GM21619 (cell line): ENCODE results near the gene TCTN3.
"Not testable (repeated sequence)": the region's sequence is repeated elsewhere in the genome, so short reads cannot be mapped to it uniquely, and the experiment has no call there.

Source experiments
- ATAC-seq: cut with Tn5 transposase; IDR thresholded peaks from one replicate; pipeline ENCODE4 v1.9.1; 2021; ENCODE audit not compliant: unreplicated experiment

The TCTN3 gene

DNA sequence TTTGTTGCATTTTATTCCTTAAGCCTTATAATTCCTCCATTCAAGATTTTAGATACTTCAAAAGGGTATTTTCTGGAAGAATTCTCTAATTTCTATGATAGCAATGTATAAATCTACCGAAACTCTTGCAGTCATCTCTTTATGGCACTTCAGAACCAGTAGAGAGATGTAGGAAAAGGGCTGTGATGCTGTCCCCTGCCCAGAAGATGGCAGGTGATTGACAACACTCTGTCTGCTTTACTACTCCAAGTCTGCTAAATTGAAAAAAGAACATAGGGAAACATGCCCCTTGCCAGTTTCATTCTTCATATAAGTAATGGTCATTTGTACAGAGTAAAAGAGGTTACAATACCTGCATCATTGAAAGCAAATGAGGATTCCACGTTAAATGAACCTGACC is 5.1 kb downstream of the TCTN3 start:
- ATAC-seq, result no peak

DNA sequence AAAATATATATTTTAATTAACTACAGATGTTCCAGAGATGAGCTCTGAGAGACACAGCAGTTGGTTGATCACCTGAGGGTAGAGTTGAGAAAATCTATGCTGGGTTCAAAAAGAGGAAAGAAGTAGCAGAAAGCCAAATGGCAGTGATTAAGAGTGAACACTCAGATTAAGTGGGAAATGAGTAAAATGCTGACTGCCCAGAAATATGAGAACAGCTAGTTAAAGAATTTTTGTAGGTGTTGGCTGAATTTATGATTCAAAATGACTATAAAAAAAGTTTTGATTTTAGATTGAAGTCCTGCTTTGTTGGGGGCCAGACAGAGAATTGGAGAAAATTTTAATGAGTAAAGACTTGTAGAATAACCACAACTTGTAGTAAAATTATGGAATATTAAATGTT is 9.8 kb downstream of the TCTN3 start:
- no peak for ATAC-seq

DNA sequence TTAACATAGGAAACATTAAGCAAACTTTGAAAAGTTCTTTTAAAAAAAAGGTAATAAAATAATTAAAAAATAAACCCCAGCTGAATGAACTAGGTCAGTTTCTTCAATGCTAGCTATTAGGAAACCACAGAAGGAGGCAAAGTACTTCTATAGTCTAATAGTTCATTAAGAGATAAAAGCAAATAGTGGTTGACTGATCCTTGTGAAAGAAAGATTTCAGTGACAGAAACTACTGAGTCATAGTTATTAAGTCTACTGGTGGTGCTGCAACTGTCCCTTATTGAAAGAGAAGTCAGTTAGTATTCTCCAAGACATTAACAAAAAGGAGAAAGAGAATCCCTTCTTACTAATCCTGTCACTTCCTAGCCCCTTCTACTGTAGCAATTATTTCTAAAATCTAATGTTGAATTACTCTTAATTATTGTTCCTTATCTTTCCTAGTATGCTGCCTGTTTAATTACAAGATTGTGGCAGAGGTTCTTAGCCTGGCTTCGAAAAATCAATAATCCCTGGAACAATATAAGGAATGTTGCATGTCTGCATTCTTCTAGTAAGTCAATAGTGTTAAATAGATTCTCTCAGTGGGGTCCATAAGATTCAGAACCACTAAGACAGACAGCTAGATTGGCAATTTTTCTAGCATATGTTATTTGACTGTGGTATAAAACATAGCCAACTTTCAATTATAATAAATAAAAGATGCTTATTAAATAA is 18.2 kb downstream of the TCTN3 start:
- ATAC-seq, result no peak

DNA sequence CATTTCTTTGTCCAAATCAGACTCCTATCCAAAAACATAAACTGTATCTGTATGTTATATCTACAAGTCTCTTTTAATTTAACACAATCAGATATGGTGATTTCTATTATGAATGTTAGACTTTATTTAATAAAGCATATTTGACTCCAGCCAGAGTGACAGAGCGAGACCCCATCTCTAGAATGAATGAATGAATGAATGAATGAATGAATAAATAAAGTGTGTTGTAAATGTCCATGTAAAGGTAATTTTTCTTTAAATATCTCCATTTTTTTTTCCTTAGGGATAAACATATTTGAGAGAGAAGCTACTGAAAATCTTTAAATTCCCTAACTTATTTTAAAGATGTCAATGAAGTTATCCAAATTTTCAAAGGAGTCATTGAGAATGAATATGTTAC is 19.1 kb downstream of the TCTN3 start:
- no peak for ATAC-seq

DNA sequence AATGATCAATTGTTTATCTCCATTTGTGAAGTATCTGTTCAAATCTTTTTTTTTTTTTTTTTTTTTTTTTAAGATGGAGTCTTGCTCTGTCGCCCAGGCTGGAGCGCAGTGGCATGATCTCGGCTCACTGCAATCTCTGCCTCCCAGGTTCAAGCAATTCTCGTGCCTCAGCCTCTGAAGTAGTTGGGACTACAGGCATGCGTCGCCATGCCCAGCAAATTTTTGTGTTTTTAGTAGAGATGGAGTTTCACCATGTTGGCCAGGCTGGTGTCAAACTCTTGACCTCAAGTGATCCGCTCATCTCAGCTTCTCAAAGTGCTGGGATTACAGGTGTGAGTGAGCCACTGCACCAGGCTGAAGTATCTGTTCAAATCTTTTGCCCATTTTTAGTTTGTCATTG is 21.1 kb downstream of the TCTN3 start:
- not testable (repeated sequence) for ATAC-seq

DNA sequence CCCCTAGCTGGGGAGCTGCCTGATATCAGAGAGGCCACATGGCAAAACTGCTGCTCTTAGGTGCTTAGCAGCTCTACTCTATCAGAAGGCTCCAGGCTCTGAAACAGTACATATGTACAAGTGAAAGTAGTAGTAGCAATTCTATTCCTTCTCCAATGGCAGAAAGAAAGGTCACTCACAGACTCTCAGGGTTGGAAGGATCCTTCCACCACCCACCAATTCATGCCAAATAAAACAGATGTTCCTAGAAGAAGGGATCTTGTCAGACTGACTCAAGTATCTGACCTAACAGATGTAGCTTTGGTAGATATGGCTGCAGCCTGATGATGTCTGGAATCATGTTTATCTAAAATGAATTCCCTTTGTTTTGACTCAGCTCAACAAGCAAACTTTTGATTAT is 29.2 kb downstream of the TCTN3 start:
- no peak for ATAC-seq

DNA sequence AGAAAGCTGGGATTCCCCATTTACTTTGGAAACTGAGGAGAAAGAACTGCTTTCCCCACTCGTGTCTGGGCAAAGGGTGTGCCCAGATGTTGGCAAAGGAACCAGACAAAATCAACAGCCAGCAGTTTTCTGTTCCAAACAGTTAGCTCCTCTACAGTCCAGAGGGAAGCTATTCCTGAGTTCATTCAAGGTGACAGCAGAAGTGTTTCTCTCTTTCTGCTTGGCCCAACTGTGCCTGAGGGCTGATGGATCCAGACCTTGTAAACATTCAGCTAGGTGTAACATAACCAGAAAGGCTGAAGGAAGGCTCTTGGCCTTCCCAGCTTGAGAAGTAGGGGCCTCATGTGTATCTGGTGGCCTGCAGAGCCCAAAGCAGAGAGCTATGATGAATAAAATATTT is 30.2 kb downstream of the TCTN3 start:
- ATAC-seq, result no peak

DNA sequence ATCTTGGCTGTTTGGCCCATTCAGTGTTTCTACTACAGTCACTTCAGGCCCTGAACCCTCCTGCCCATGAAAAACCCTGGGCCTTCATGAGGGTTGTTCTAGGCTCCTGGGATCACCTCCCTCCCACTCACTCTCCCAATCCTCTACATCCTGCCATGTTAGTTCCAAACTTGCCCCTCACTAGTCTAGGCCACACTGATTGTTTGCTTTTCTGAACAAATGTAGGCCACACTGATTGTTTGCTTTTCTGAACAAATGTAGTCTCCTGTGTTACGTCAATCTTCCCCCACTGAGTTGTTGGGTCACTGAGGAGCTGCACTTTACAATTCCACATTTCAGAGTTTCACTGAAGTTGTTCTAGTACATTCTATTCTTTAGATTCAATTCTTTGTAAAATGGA is 31.9 kb downstream of the TCTN3 start:
- no peak for ATAC-seq

DNA sequence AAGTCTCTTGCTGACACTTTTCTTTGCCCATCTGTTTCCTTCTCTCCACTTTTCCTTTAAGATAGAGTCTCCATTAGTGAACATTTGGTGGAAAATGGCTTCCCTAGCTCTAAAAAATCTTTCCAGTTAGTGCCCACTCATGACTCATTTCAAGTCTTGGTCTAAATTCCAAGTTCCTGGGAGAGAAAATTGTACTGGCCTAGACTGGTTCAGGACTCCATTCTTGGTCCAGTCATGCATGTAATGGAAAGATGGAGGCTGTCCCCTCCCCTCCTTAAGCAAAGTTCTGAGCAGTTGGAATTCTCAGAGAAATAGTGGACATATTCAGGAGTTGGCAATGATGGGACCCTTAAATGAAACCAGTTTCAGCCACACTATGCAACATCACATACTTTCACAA is 33.4 kb downstream of the TCTN3 start:
- ATAC-seq, result no peak

DNA sequence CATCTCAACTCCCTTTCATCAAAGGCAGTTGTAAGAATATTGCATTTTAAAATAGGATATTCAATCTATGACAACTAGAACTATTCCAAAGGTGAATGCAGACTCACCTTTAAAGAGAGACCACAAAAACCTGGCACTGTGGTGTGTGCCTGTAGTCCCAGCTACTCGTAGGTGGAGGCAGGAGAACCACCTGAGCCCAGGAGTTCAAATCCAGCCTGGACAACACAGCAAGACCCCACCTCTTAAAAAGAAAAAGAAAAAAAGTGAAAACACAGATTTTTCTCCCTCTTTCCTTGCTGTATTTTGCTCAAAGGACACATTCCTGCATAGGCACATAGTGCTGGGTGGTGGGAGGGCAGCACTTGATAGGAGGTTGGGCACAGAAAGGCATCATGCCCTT is 36.5 kb downstream of the TCTN3 start:
- no peak for ATAC-seq

DNA sequence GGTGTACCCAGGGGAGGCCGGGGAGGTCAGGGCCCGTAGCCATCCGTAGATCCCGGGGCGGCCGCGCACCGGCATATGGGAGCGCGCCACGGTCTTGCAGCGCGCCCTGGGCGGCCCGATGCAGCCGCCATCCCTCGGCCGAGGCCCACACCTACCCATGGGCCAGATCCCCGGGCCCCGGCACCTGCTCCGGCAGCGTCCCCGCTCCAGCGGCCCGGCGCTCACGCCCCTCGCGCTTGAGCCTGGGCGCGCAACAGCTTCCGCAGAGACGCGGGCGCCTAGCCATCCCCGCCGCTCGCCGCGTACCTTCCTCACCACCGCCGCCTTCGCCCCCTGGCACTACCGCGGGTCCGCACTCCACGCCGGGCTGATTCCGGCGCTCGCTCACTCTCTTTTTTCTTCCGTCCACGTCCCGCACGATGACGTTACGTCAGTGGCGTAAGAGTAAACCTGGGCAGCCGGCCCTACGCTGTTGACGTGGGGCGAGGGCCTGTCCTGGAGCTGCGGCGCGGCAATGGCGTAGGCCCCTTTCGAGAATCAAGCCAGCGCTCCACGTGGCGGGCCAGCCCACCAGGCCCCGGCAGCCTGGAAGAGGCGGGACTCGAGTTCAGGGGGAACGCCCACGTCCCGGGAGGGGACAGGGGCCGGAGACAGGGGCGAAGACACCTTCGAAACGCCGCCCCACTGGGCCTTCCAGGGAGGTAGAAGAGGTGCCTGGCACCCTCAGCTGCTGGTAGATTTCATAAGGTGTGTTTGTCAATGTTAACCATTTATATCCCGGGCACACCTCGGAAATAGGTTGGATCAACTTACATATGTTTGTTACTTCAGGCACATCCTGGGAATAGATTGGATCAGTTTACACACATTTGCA is 37.2 kb downstream of the TCTN3 start, which contains the start of gene ALDH18A1:
Gene ALDH18A1, minus strand, starts transcription at position 421 of the 874 bp plus-strand sequence. CDS start 3,334 bp downstream, outside the sequence.
- ATAC-seq, result peak; percentile 87

DNA sequence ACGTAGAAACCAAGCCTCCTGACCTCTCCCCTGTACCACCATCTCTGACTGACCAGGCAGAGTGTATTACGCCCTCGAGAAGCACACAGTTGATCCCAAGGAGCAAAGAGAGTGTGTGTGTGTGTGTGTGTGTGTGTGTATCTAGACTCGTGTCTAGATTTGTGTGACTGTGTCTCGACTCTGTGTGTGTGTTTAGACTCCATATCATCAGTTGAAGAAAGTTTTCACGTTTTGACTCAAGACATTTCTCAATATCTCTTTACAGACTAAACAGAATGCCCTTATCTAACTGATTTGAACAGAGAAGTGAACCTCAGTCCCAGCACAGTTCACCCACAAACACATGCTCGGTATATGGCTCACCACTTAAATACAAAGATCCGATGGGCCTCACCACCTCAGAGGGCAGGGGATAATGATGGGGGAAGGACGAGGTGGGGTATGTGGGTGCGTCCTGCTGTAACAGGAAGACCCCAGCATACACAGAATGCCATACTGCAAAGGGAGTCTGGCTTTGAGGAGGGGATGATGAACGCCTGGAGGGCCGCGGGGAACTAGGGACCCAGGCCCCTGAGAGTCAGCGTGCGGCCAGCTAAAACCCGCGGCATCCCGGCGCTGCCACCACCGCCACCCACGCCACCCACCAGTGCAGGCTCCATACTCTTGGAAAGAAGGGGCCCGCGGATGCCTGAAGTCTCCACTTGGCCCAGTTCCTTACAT is 38.0 kb downstream of the TCTN3 start:
- peak; percentile 15 for ATAC-seq

DNA sequence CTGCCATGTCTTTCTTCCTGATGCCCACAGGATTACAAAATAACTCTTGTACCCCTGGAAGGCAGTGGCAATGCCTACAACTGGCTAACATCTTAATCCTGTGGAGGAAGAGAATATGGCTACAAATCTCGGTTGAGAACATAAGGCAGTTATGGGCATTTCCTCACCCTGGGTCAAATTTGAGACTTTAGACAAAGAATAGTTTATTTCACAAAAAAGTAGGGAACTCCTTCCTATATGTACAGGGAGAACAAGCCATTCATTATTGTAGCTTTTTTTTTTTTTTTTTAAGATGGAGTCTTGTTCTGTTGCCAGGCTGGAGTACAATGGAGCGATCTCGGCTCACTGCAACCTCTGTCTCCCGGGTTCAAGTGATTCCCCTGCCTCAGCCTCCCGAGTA is 39.8 kb downstream of the TCTN3 start:
- no peak for ATAC-seq

DNA sequence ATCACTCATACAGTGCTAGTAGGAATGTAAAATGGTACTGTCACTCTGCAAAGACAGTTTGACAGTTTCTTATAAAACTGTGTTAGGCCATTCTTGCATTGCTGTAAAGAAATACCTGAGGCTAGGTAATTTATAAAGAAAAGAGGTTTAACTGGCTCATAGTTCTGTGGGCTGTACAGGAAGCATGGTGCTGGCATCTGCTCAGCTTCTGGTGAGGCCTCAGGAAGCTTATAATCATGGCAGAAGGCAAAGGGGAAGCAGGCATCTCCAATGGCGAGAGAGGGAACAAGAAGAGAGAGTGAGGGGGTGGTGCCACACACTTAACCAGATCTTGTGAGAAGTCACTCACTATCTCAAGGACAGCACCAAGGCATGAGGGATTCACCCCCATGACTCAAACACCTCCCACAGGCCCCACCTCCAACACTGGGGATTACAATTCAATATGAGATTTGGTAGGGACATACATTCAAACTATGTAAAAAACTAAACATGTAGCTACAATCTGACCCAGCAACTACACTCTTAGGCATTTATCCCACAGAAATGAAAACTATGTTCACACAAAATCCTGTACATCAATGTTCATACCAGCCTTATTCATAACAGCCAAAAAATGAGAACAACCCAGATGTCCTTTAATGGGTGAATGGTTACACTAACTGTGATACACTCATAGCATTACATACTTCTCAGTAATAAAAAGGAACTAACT is 42.2 kb downstream of the TCTN3 start:
- ATAC-seq, result no peak

DNA sequence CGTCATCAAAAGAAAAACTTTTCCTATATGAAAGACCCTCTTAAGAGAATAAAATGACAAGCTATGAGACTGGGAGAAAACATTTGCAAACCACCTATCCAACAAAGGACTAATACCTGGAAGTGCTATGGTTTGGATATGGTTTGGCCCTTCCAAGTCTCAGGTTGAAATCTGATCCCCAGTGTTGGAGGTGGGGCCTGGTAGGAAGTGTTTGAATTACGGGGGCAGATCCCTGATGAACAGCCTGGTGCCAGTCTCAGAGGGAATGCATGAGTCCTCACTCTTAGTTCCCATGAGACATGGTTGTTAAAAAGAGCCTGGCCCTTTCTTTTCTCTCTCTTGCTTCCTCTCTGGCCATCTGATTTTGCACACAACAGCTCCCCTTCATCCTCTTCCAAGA is 43.5 kb downstream of the TCTN3 start:
- no peak for ATAC-seq

DNA sequence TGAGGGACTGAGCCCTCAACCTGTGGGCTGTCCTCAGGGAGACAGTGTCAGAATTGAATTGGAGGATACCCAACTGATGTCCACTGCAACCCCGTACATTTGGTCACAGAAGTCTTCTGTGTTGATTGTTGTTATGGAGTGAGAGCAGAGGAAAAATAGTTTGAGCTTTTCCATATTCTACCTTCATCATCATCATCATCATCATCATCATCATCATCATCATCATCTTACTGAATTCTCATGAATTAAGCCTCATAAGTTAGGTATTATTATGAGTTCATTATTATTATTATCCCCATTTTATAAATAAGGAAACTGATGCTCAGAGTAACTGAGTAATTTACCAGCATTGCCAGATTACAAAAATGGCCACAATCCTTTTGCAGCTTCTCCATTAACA is 45.6 kb downstream of the TCTN3 start:
- no peak for ATAC-seq

DNA sequence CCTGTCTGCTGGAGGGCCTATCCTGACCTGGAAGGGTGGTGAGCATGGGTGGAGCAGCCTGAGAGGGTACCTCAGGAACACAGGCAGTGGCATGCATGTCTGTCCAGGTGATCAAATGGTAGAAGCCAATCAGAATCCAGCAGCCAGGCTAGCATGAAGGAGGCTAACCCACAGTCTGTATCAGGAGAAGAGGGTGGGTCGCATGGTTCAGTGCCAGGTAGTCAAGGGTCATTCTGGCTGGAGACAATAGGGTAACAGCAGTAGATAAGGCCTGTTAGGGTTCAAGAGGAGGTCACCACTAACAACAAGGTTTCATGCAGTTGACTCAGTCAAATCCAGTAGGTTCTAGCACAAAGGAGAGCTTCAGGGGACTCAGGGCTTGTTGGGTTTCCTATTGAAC is 47.6 kb downstream of the TCTN3 start:
- no peak for ATAC-seq

DNA sequence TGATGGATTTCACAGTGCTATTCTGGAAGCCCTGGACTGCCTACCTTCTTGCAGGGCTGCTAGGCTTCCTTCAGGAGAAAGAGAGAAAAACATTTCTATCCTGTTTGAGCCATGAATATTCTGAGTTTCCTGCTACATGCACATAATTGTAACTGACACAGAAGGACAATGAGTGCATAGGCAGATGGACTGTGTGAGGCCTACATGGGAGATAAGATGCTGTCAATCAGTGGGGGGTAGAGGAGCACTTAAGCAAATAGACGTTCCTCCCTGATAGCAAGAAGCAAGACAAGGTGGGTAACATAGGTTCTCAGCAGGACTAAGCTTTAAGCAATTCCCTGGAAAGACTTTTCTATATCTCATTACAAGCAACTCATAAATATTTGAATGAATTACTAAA is 48.8 kb downstream of the TCTN3 start:
- no peak for ATAC-seq

DNA sequence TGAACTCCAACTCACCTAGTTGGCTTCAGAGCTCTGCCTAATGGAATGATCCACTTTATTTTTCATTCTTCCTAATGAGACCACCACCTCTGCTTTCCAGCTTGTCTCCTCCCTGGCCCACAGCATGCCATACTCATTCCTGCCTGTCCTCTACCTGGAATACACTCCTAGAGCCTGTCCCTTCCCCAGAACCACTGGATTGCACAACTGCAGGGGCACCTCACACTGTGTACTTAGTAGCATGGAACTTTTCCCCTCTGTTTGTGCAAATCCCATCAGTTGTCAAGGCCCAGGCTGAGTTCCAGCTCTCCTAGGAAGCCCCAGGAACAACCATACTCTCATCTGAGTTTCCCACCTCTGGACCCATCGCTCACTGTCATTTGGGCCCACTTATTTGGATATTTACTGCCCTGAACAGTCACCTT is 52.8 kb downstream of the TCTN3 start:
- ATAC-seq, result no peak

DNA sequence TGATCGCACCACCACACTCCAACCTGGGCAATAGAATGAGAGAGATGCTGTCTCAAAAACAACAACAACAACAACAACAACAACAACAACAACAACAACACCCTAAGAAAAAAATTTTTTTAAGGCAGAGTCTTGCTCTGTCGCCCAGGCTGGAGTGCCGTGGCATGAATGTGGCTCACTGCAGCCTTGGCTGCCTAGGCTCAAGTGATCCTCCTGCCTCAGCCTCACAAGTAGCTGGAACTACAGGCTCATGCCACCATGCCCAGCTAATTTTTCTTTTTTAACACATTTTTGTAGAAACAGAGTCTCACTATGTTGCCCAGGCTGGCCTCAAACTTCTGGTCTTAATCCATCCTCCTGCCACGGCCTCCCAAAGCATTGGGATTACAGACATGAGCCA is 55.8 kb downstream of the TCTN3 start:
- ATAC-seq, result no peak

DNA sequence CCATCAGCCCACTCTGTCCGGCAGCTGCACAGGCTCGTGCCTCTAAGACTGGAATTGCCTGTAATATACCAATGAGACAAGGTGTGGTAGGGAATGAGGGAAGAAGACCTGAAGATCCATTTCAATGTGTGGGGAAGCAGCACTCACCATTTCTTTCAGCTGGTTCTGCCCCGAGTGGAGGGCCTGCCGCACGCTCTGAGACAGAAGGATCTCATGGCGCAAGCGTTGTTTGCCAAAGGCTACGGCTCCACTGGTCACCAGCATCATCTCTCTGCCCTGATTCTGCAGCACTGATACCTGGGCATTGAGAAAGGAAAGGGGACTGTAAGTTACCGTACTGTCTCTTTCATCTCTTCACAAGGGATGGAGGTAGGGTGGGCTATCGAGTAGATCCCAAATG is 56.6 kb downstream of the TCTN3 start:
- no peak for ATAC-seq
